H1 (cell line): ENCODE data around the gene LCMT1. TPM values are rescaled to one million over a fixed set of nuclear protein-coding genes. Genes with fewer than 3 reads are reported as not detected.

Experiments
- CTCF ChIA-PET: fragments of 300-600 bp; sonication (Branson Sonifier 250); formaldehyde crosslinking; loops from one replicate; lab custom pipeline; 2021; ENCODE audit not compliant: partially characterized antibody; lab: Charles Lee
- POLR2A ChIA-PET: fragments of 300-600 bp; sonication (Branson Sonifier 250); formaldehyde crosslinking; loops from one replicate; lab custom pipeline; 2021; ENCODE audit warnings: inconsistent platforms; ENCODE audit not compliant: partially characterized antibody; lab: Charles Lee
- DNase-seq, 2 experiments: peaks; one replicate each; pipeline versions ENCODE4 v3.0.0 to v3.0.0-alpha.2; 2010 to 2022; ENCODE audit warnings: low spot score in 2 of 2, low read depth in 1 of 2, mixed read lengths in 1 of 2
- FAIRE-seq: peaks from 2 replicates; lab custom pipeline; 2011; peaks lifted over from hg19 to GRCh38; lab: Jason Lieb, UNC
- H2AFZ ChIP-seq: 2 replicates; pipeline ENCODE4 v1.8.1; 2012; ENCODE audit warnings: low read length, inconsistent platforms
- H2AK5ac ChIP-seq: 2 replicates; pipeline ENCODE4 v1.6.1; 2013; ENCODE audit warnings: low read depth, low read length
- H2BK120ac ChIP-seq: replicated peaks from 2 replicates; pipeline ENCODE3; 2013; ENCODE audit warnings: low read depth, low read length, inconsistent platforms
- H2BK12ac ChIP-seq: 2 replicates; pipeline ENCODE4 v1.6.1; 2013; ENCODE audit warnings: low read depth, low read length
- H2BK15ac ChIP-seq: 2 replicates; pipeline ENCODE4 v1.6.1; 2013; ENCODE audit warnings: low read length
- H2BK20ac ChIP-seq: 2 replicates; pipeline ENCODE4 v1.6.1; 2013; ENCODE audit warnings: low read length
- H2BK5ac ChIP-seq: 2 replicates; pipeline ENCODE4 v1.6.1; 2013; ENCODE audit warnings: low read depth, low read length
- H3K14ac ChIP-seq: 2 replicates; pipeline ENCODE4 v1.6.1; 2013; ENCODE audit warnings: inconsistent platforms; ENCODE audit not compliant: insufficient read length
- H3K18ac ChIP-seq: 2 replicates; pipeline ENCODE4 v1.6.1; 2013; ENCODE audit warnings: low read length; ENCODE audit errors: extremely low read depth
- H3K23ac ChIP-seq: 2 replicates; pipeline ENCODE4 v1.6.1; 2013; ENCODE audit warnings: inconsistent platforms; ENCODE audit not compliant: insufficient read length
- H3K23me2 ChIP-seq: 2 replicates; pipeline ENCODE4 v1.6.1; 2013; ENCODE audit warnings: low read depth, low read length
- H3K27ac ChIP-seq: 2 replicates; pipeline ENCODE4 v1.6.1; 2011; ENCODE audit warnings: low read depth, low read length, inconsistent platforms
- H3K27me3 ChIP-seq, 4 experiments: replicated peaks in 1 of 4; 1 replicate in 1 of 4; 2 replicates in 3 of 4; pipeline versions ENCODE4 v1.6.1 to v1.8.1; 2011 to 2013; ENCODE audit warnings: low read length in 3 of 4, mild to moderate bottlenecking in 3 of 4, inconsistent platforms in 2 of 4, mixed read lengths in 2 of 4, moderate library complexity in 1 of 4; ENCODE audit not compliant: control insufficient read depth in 3 of 4, insufficient read depth in 3 of 4; ENCODE audit errors: extremely low read depth in 1 of 4
- H3K36me3 ChIP-seq, 4 experiments: 2 replicates each; pipeline versions ENCODE4 v1.6.1 to v1.8.1; 2011 to 2013; ENCODE audit warnings: mild to moderate bottlenecking in 4 of 4, low read length in 3 of 4, moderate library complexity in 2 of 4, control low read depth in 1 of 4, inconsistent platforms in 1 of 4; ENCODE audit not compliant: insufficient read depth in 4 of 4, control insufficient read depth in 2 of 4
- H3K4ac ChIP-seq: replicated peaks from 2 replicates; pipeline ENCODE3; 2013; ENCODE audit warnings: low read length, low read depth, mixed read lengths, inconsistent platforms; ENCODE audit not compliant: insufficient read length
- H3K4me1 ChIP-seq, 4 experiments: replicated peaks in 1 of 4; 1 replicate in 1 of 4; 2 replicates in 3 of 4; pipeline versions ENCODE4 v1.6.1 to v1.8.1; 2011 to 2013; ENCODE audit warnings: low read length in 3 of 4, inconsistent platforms in 2 of 4, mixed read lengths in 1 of 4; ENCODE audit not compliant: insufficient read depth in 4 of 4, control insufficient read depth in 3 of 4
- H3K4me2 ChIP-seq, 2 experiments: 2 replicates each; pipeline versions ENCODE4 v1.6.1 to v1.8.1; 2011 to 2013; ENCODE audit warnings: low read depth in 2 of 2, low read length in 2 of 2, control low read depth in 1 of 2, inconsistent platforms in 1 of 2, mild to moderate bottlenecking in 1 of 2; ENCODE audit not compliant: insufficient read depth in 1 of 2
- H3K4me3 ChIP-seq, 4 experiments: fragments of 200-600, 300-600 bp in 1 of 4; sonication (generic), shearing (Covaris generic), sonication (Bioruptor Twin) in 1 of 4; 2 replicates each; pipeline versions ENCODE4 v1.5.1 to v1.8.1; 2011 to 2016; ENCODE audit warnings: low read length in 4 of 4, low read depth in 3 of 4, control low read depth in 2 of 4, inconsistent platforms in 2 of 4, mild to moderate bottlenecking in 2 of 4, mixed read lengths in 1 of 4, moderate library complexity in 1 of 4; ENCODE audit not compliant: insufficient read depth in 2 of 4; ENCODE audit errors: extremely low read depth in 1 of 4
- H3K56ac ChIP-seq: replicated peaks from 2 replicates; pipeline ENCODE3; 2013; ENCODE audit warnings: low read depth, mild to moderate bottlenecking, mixed read lengths, low read length, inconsistent platforms; ENCODE audit not compliant: insufficient read length
- H3K79me1 ChIP-seq: 2 replicates; pipeline ENCODE4 v1.6.1; 2013; ENCODE audit warnings: low read depth, low read length, control low read depth
- H3K79me2 ChIP-seq, 2 experiments: 2 replicates each; pipeline versions ENCODE4 v1.6.1 to v1.8.1; 2012 to 2013; ENCODE audit warnings: low read length in 2 of 2, mild to moderate bottlenecking in 2 of 2, inconsistent platforms in 1 of 2; ENCODE audit not compliant: insufficient read depth in 2 of 2, control insufficient read depth in 1 of 2
- H3K9ac ChIP-seq, 4 experiments: replicated peaks in 1 of 4; 1 replicate in 1 of 4; 2 replicates in 3 of 4; pipeline versions ENCODE4 v1.6.1 to v1.8.1; 2011 to 2013; ENCODE audit warnings: low read depth in 3 of 4, low read length in 3 of 4, control low read depth in 2 of 4, mild to moderate bottlenecking in 2 of 4, moderate library complexity in 2 of 4, inconsistent platforms in 1 of 4; ENCODE audit errors: extremely low read depth in 1 of 4
- H3K9me3 ChIP-seq, 2 experiments: 2 replicates each; pipeline versions ENCODE4 v1.6.1 to v1.8.1; 2012 to 2013; ENCODE audit warnings: mild to moderate bottlenecking in 2 of 2, moderate library complexity in 2 of 2, control low read depth in 1 of 2, inconsistent platforms in 1 of 2, low read depth in 1 of 2, low read length in 1 of 2, mixed read lengths in 1 of 2; ENCODE audit not compliant: insufficient read depth in 2 of 2
- H4K20me1 ChIP-seq, 2 experiments: replicated peaks in 1 of 2; 2 replicates each; pipeline versions ENCODE3 to v1.8.1; 2011 to 2013; ENCODE audit warnings: inconsistent platforms in 2 of 2, low read length in 2 of 2, mild to moderate bottlenecking in 1 of 2; ENCODE audit not compliant: insufficient read depth in 2 of 2, control insufficient read depth in 1 of 2
- H4K5ac ChIP-seq: 2 replicates; pipeline ENCODE4 v1.6.1; 2013; ENCODE audit warnings: low read length, low read depth, mixed read lengths, inconsistent platforms; ENCODE audit not compliant: insufficient read length
- H4K8ac ChIP-seq: 2 replicates; pipeline ENCODE4 v1.8.0; 2013; ENCODE audit warnings: mild to moderate bottlenecking, moderate library complexity, low read length, inconsistent platforms; ENCODE audit not compliant: insufficient read depth; ENCODE audit errors: extremely low read depth
- H4K91ac ChIP-seq: replicated peaks from 2 replicates; pipeline ENCODE3; 2013; ENCODE audit warnings: low read length, mixed read lengths, inconsistent platforms; ENCODE audit not compliant: insufficient read length
- CBX8 ChIP-seq: fragments of 300-800, 300-1000 bp; sonication (generic); IDR thresholded peaks from 2 replicates; pipeline ENCODE4 v1.7.1; 2016; ENCODE audit warnings: low read depth, low read length, borderline replicate concordance
- EGR1 ChIP-seq: IDR thresholded peaks from 2 replicates; pipeline ENCODE4 v1.6.1; 2011; ENCODE audit warnings: low read depth, low read length, borderline replicate concordance
- JUND ChIP-seq: IDR thresholded peaks from 2 replicates; pipeline ENCODE4 v1.6.1; 2011; ENCODE audit warnings: mild to moderate bottlenecking, improper control_type of control experiment, low read length
- KDM5A ChIP-seq: fragments of 200-600 bp; IDR thresholded peaks from 2 replicates; pipeline ENCODE4 v1.7.1; 2012; ENCODE audit warnings: mild to moderate bottlenecking, low read length, inconsistent platforms, mixed read lengths
- MAFK ChIP-seq: IDR thresholded peaks from 2 replicates; pipeline ENCODE4 v1.6.1; 2012; ENCODE audit warnings: low read depth, mild to moderate bottlenecking, improper control_type of control experiment, low read length
- MAX ChIP-seq: IDR thresholded peaks from 2 replicates; pipeline ENCODE4 v1.6.1; 2012; ENCODE audit warnings: inconsistent platforms
- NRF1 ChIP-seq: IDR thresholded peaks from 2 replicates; pipeline ENCODE4 v1.6.1; 2011; ENCODE audit warnings: mild to moderate bottlenecking, low read depth, low read length, improper control_type of control experiment
- PHF8 ChIP-seq: fragments of 200-600 bp; sonication (generic); conservative IDR thresholded peaks from 2 replicates; pipeline ENCODE4 v1.7.1; 2012; ENCODE audit warnings: low read depth, mild to moderate bottlenecking, inconsistent platforms, low read length, moderate library complexity
- RXRA ChIP-seq: IDR thresholded peaks from 2 replicates; pipeline ENCODE4 v1.6.1; 2011; ENCODE audit warnings: low read depth, mild to moderate bottlenecking, low read length, moderate library complexity; ENCODE audit not compliant: insufficient read depth
- SIX5 ChIP-seq: IDR thresholded peaks from 2 replicates; pipeline ENCODE4 v1.6.1; 2011; ENCODE audit warnings: mild to moderate bottlenecking, low read depth, low read length
- SRF ChIP-seq: IDR thresholded peaks from 2 replicates; pipeline ENCODE4 v1.6.1; 2011; ENCODE audit warnings: mild to moderate bottlenecking, low read depth, low read length, moderate library complexity
- TAF1 ChIP-seq: IDR thresholded peaks from 2 replicates; pipeline ENCODE4 v1.6.1; 2011; ENCODE audit warnings: mild to moderate bottlenecking, low read depth, low read length
- TAF7 ChIP-seq: optimal IDR thresholded peaks from 2 replicates; pipeline ENCODE3; 2011; ENCODE audit warnings: low read depth, mild to moderate bottlenecking, inconsistent platforms, low read length, moderate library complexity, borderline replicate concordance
- TCF12 ChIP-seq: IDR thresholded peaks from 2 replicates; pipeline ENCODE4 v1.6.1; 2011; ENCODE audit warnings: low read depth, mild to moderate bottlenecking, low read length
- WGBS, 2 experiments: shearing (Covaris generic) in 1 of 2; methylation state at CpG; one replicate each; pipeline versions ENCODE4 v1.1.6 to v1.1.7; 2013 to 2015; ENCODE audit warnings: low lambda C conversion rate in 2 of 2, mixed read lengths in 2 of 2, inconsistent platforms in 1 of 2, low coverage in 1 of 2, missing lambda C conversion rate in 1 of 2; ENCODE audit not compliant: insufficient replicate concordance in 2 of 2, insufficient coverage in 1 of 2, insufficient read length in 1 of 2; ENCODE audit errors: extremely low coverage in 1 of 2, missing lambda C conversion rate in 1 of 2; 5-methylcytosine and 5-hydroxymethylcytosine counted together
- polyA plus RNA-seq, 7 experiments: library from polyadenylated mRNA; depleted of rRNA in 3 of 7; stranded (reverse) in 5 of 7; unstranded in 2 of 7; fragments of >200 nt in 5 of 7; fragments of 200-250 nt in 2 of 7; gene quantifications; 1 replicate in 5 of 7; 2 replicates in 1 of 7; 4 replicates in 1 of 7; pipeline versions ENCODE4 v1.2.1 to v1.2.3, GENCODE V29; 2011 to 2013; ENCODE audit warnings: missing spikeins in 2 of 7, mixed read lengths in 2 of 7
- total RNA-seq: library from RNA; stranded (reverse); fragmentation: NEBNext Ultra II Directional; extraction: Animal tissue kit (Norgen Biotek cat#: 25700); gene quantifications from 2 replicates; pipeline ENCODE4 v1.2.1, GENCODE V29; 2021

LCMT1 gene
- total and polyA plus RNA-seq, 2 of the 8 experiments (the other 6 are each of a cell fraction or from before 2014, with no cell fraction given) = 61.0 to 80.8 TPM

GRCh38 chr16:25097276-25097975 is 14.1 kb upstream of the LCMT1 start:
- ChIA-PET POLR2A (interaction anchor here (1.1 kb wide), 1 partner anchor 11 kb away, joined by 4 read pairs; no protein-coding TSS in a partner anchor), CTCF (interaction anchor here (0.7 to 1.4 kb wide), 3 partner anchors 9 to 47 kb away, joined by 3 to 6 read pairs (median 4); no protein-coding TSS in a partner anchor)
- Histone ChIP-seq H3K14ac (no peak overlapping the region), H4K8ac (no peak overlapping the region), H3K4ac (no peak overlapping the region), H3K18ac (no peak overlapping the region), H3K36me3 (no peaks in the 10 kb centered on the region), H3K23ac (no peak overlapping the region), H3K4me3 (no peak overlapping the region), H3K9ac (no peak overlapping the region), H3K79me2 (no peaks in the 10 kb centered on the region), H4K5ac (no peak overlapping the region), H3K79me1 (no peaks in the 10 kb centered on the region), H2AFZ (no peak overlapping the region), H2BK5ac (no peak overlapping the region), H3K56ac (no peak overlapping the region), H3K27me3 (no peaks in the 10 kb centered on the region), H2AK5ac (no peak overlapping the region), H4K91ac (no peak overlapping the region), H3K23me2 (no peaks in the 10 kb centered on the region), H4K20me1 (peaks cover 0 to 2% of the 10 kb centered on the region in 2 experiments), H3K4me1 (no peaks in the 10 kb centered on the region), H3K27ac (no peak overlapping the region), H2BK120ac (no peak overlapping the region), H2BK20ac (no peak overlapping the region), H3K4me2 (no peak overlapping the region), H2BK12ac (no peak overlapping the region), H3K9me3 (no peaks in the 10 kb centered on the region), H2BK15ac (no peak overlapping the region)
- 65% methylated on average over 5 of the region's 5 CpGs; no CpG with 5 or more reads in 1 of the 2 experiments for WGBS, 2 experiments
- FAIRE-seq (no peak), DNase-seq (no peak)
- TF ChIP-seq KDM5A = no peak
- TF ChIP-seq TCF12 = no peak
- no peak for TF ChIP-seq SIX5
- TF ChIP-seq MAFK = no peak
- TF ChIP-seq NRF1 = no peak
- no peak for TF ChIP-seq EGR1
- no peak for TF ChIP-seq RXRA
- no peak for TF ChIP-seq TAF1
- TF ChIP-seq PHF8 = no peak
- TF ChIP-seq JUND = no peak
- no peak for TF ChIP-seq SRF
- TF ChIP-seq MAX = no peak
- no peak for TF ChIP-seq CBX8
- TF ChIP-seq TAF7 = no peak
